SK-N-DZ (cell line): ENCODE measurements around the gene RNF141.

ENCODE experiments used
- DNase-seq: peaks from one replicate; pipeline ENCODE4 v3.0.0-alpha.2; 2015; ENCODE audit warnings: low spot score

The RNF141 gene

DNA sequence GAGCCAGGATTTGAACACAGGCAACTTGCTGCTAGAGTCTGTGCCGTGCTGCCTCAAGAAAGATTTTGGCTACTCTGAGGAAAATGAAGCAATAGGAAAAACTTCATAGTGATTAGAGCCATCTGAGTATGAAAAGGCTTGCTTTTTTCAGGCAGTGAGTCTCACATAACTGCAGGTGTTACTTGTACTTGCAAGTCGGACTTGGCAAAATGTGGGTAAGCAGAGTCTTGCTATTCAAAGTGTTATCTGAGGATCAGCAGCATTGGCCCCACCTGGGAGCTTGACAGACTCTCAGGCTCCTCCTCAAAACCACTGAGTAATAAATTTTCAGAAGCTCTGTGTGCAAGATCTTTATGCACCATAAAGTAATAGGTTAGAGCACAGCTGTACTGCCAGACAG is 18.1 kb downstream of the RNF141 start:
- no peak for DNase-seq

DNA sequence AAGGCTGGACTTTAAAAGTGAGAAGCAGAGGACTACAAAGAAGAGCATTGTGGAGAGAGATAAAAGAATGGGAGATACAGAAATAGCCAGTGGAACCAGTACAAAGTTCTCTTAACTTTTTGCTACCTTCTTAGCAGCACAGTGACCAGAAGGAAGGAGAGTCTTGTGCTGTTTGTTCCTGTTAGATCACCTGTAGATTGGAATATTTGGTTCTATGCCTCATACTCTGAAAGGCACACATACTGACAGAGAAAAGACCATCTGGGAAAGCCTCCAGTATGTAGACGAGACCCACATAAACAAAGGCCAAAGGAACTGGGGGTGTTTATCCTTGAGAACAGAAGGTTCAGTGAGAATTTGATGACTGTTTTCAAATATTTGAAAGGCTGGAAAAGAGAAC is 18.7 kb downstream of the RNF141 start:
- DNase-seq, result no peak

DNA sequence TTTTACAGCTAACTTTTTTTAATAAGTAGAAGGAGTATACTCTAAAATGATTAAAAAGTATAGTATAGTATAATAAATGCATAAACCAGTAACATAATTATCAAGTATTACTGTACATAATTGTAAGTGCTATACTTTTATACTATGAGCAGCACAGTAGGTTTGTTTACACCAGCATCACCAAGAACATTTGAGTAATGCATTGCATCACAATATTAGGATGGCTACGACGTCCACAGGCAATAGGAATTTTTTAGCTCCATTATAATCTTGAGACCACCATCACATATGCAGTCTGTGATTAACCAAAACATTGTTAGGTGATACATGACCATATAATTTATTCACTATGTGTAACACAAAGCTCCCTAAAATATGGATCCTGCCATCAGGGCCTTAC is 20.4 kb downstream of the RNF141 start:
- no peak for DNase-seq

- DNase-seq, result no peak
Measured at GRCh38 chr11:10519630-10520029, 21.4 kb downstream of the RNF141 start.

GRCh38 chr11:10518891-10519290 is 22.1 kb downstream of the RNF141 start:
- no peak for DNase-seq

DNA sequence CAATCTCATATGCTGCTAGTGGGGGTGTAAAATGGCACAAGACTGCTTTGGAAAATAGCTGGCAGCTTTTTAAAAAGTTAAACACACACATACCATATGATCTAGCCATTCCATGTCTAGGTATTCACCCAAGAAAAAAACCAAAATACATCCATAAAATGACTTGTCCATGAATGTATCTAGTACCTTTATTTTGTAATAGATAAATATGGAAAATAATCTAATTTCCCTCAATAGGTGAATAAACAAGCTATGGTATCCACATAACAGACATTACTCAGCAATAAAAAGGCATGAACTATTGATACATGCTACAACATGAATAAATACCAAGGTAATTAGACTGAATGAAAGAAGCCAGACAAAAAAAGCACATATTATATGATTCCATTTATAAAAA is 22.9 kb downstream of the RNF141 start:
- no peak for DNase-seq

- DNase-seq, result no peak
Measured at GRCh38 chr11:10515418-10515817, 25.6 kb downstream of the RNF141 start.

GRCh38 chr11:10514709-10515108 is 26.3 kb downstream of the RNF141 start:
- no peak for DNase-seq

DNA sequence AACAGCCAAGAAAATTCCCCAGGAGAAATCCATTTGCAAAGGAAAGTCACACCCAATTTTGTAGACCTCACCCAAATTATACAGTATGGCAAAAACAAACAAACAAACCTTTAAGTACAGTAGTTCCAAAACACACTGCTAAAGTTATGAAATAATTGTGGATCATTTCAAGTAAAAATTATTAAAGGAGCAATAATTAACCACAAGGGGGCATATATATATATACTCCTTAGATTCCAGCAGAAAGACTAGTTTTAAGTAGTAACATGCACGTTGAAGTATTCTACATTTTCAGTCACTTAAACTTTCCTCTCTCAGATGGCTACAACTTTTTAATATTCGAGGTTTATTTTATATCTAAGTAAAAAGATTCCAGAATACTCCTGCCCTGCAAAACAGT is 26.8 kb downstream of the RNF141 start:
- DNase-seq, result no peak

DNA sequence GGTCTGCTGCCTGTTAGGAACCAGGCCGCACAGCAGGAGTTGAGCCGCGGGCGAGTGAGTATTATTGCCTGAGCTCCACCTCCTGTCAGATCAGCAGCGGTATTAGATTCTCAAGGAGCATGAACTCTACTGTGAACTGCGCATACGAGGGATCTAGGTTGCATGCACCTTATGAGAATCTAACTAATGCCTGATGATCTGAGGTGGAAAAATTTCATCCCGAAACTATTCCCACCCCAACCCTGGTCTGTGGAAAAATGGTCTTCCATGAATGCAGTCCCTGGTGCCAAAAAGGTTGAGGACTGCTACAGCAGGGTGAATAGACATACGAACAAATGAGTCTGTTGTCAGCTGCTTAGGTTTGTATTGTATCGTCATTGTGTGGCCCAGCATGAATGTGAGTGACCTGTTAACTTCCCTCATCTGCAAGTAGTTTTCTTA is 29.8 kb downstream of the RNF141 start:
- no peak for DNase-seq

DNA sequence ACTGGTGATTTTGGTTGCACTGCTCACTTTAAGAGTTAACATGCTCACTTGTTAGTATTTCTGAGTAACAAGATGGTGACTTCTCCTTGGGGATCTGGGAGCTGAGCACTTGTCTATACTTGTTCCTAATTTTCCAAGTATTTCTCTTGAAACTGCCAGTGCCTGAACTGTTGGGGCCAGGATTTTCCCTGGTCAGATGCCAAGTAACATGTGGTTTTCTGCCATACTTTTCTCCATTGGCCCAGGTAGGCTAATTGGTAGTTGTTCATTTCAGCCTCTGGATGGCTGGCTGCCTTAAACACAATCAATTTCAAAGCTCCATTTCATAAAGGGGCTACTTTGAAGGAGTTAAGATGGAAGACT is 35.0 kb downstream of the RNF141 start:
- no peak for DNase-seq

GRCh38 chr11:10505278-10506007 is 35.5 kb downstream of the RNF141 start:
- peak; percentile 42 for DNase-seq

GRCh38 chr11:10504490-10504889 is 36.5 kb downstream of the RNF141 start:
- DNase-seq, result no peak

- DNase-seq, result no peak
Measured at GRCh38 chr11:10503777-10504480, 37.1 kb downstream of the RNF141 start.

- no peak for DNase-seq
Measured at GRCh38 chr11:10503221-10503620, 37.8 kb downstream of the RNF141 start.

- no peak for DNase-seq
Measured at GRCh38 chr11:10502770-10503169, 38.2 kb downstream of the RNF141 start.

GRCh38 chr11:10502065-10502680 is 38.8 kb downstream of the RNF141 start:
- DNase-seq, result no peak

DNA sequence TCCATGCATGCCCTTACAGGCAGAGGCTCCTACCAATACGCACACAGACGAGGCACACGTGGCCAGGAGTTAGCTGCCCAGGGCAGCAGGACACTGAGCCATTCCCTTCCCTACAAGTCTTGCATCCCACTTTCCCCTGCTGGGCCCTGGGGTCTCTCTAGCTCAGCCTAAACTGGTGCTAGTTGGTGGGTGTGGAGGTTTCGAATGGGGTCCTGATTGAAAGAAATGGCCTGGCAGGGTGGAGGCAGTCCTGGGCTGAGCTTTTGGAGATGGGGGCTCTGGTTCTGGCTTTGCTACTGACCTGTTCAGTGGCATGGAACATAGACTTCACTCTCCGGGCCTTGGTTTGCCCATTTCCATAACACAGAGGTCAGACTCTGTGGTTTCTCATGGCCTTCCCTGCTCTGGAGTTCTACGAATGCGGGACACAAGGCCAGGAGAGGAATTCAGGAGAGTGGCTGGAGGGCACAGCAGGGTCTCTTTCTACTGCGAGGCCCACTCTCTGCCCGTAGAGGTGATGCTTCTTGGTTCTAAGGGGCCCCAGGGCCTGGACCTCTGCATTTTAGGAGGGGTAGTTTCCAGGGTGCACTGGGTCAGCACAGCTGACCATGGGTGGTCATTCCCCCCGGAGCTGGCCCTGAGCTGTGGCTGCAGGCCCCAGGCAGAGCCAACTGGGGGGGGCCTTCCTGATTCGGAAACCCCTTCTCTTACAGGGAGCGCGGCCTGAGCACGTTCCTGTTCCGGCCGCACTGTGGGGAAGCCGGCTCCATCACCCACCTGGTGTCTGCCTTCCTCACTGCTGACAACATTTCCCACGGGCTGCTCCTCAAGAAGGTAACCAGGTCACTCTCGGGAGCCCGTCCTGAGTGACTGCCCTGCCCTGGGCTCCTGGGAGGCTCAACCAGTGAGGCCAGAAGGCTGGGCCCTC is 40.0 kb downstream of the RNF141 start:
- no peak for DNase-seq

DNA sequence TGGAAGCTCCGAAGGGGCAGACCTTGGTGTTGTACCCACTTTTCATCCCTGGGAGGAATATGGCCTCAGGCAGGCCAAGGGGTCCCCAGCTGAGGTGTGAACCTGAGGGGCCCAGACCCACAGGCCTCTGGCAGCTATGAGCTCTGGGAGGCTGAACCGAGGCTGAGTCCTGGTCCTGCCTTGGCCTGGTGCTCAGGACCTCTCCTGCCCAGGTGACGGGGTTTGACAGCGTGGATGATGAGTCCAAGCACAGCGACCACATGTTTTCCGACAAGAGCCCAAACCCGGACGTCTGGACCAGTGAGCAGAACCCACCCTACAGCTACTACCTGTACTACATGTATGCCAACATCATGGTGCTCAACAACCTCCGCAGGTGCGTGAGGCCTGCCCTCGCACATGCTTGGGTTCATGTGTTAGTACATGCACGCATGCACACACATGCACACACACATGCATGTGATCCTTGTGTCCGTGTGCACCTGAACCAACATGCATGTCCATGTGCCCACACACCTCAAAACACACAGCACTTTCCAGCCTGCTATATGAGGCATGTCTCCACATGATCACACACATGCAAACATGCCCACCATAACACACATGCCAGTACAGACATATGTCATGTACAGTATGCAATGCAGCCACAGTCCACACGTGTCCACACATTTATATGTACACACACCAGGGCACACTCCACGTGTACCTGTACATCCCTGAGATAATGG is 40.9 kb downstream of the RNF141 start:
- no peak for DNase-seq

- no peak for DNase-seq
Measured at GRCh38 chr11:10499452-10499851, 41.5 kb downstream of the RNF141 start.
